HepG2 (cell line): Measurements from ENCODE around the gene FIS1. TPM values are rescaled to one million over a fixed set of nuclear protein-coding genes. Genes with fewer than 3 reads are reported as not detected.
A peak's percentile ranks its signal among the peaks of the same experiment; 100 is the strongest.

Experiments
- ATAC-seq: fragments of 200-7000 bp; cut with Tn5 transposase; 3 replicates; pipeline ENCODE4 v1.9.1; 2020; ENCODE audit warnings: mild to moderate bottlenecking, moderate library complexity
- BruUV-seq: library from RNA; stranded (reverse); fragments of 400-500 nt; replicated peaks from 2 replicates; lab custom pipeline; 2021; lab: Mats Ljungman, UMichigan
- CTCF ChIA-PET: fragments of 300-600 bp; formaldehyde crosslinking; extraction: SDS; loops from one replicate; lab custom pipeline; 2021; ENCODE audit warnings: low total read pairs, inconsistent platforms, low intra/inter-chr PET ratio; lab: Yijun Ruan, JAX
- POLR2A ChIA-PET: fragments of 350-600 bp; sonication (Branson Sonifier 250); formaldehyde crosslinking; loops from one replicate; lab custom pipeline; 2020; ENCODE audit warnings: antibody characterized with exemption, inconsistent platforms; lab: Yijun Ruan, JAX
- DNase-seq: peaks from one replicate; pipeline ENCODE4 v3.0.0-alpha.2; 2015; ENCODE audit warnings: low spot score
- FAIRE-seq: peaks from 3 replicates; lab custom pipeline; 2011; peaks lifted over from hg19 to GRCh38; lab: Jason Lieb, UNC
- H2AFZ ChIP-seq: one replicate; pipeline ENCODE4 v1.6.1; 2011; ENCODE audit warnings: low read length, inconsistent platforms
- H3K27ac ChIP-seq: fragments of 300-600 bp; 3 replicates; pipeline ENCODE4 v1.8.0; 2011; ENCODE audit warnings: mixed run types, mild to moderate bottlenecking, mixed read lengths, low read length, inconsistent platforms; ENCODE audit not compliant: insufficient read depth; ENCODE audit errors: extremely low read length
- H3K27me3 ChIP-seq, 2 experiments: fragments of 200-600 bp in 1 of 2; 2 replicates in 1 of 2; 3 replicates in 1 of 2; pipeline versions ENCODE4 v1.6.0 to v1.8.0; 2011; ENCODE audit warnings: low read length in 2 of 2, mild to moderate bottlenecking in 2 of 2, moderate library complexity in 2 of 2, inconsistent platforms in 1 of 2; ENCODE audit not compliant: insufficient read depth in 2 of 2, control insufficient read depth in 1 of 2
- H3K36me3 ChIP-seq, 2 experiments: fragments of 200-600 bp in 1 of 2; replicated peaks in 1 of 2; 2 replicates in 1 of 2; 3 replicates in 1 of 2; pipeline versions ENCODE4 v1.5.1 to v1.8.0; 2011; ENCODE audit warnings: low read length in 2 of 2, inconsistent platforms in 1 of 2; ENCODE audit not compliant: insufficient read depth in 2 of 2, control insufficient read depth in 1 of 2
- H3K4me1 ChIP-seq: 2 replicates; pipeline ENCODE4 v1.5.1; 2012; ENCODE audit warnings: low read length, inconsistent platforms; ENCODE audit not compliant: insufficient read depth
- H3K4me2 ChIP-seq: 2 replicates; pipeline ENCODE4 v1.6.0; 2011; ENCODE audit warnings: low read depth, low read length, inconsistent platforms
- H3K4me3 ChIP-seq, 3 experiments: fragments of 200-600 bp in 1 of 3; sonication (generic), shearing (Covaris generic) in 1 of 3; replicated peaks in 1 of 3; 2 replicates each; pipeline ENCODE4 v1.5.1; 2011 to 2016; ENCODE audit warnings: low read length in 3 of 3, inconsistent platforms in 2 of 3, low read depth in 2 of 3, mild to moderate bottlenecking in 2 of 3, control low read depth in 1 of 3, mixed read lengths in 1 of 3; ENCODE audit not compliant: insufficient read depth in 1 of 3
- H3K79me2 ChIP-seq: one replicate; pipeline ENCODE4 v1.6.1; 2011; ENCODE audit warnings: low read length, inconsistent platforms; ENCODE audit not compliant: insufficient read depth
- H3K9ac ChIP-seq: 2 replicates; pipeline ENCODE4 v1.6.0; 2011; ENCODE audit warnings: mild to moderate bottlenecking, low read depth, low read length, inconsistent platforms; ENCODE audit not compliant: insufficient read depth
- H3K9me3 ChIP-seq: 2 replicates; pipeline ENCODE4 v1.5.1; 2012; ENCODE audit warnings: mild to moderate bottlenecking, low read length
- H4K20me1 ChIP-seq: 2 replicates; pipeline ENCODE4 v1.6.0; 2011; ENCODE audit warnings: inconsistent platforms, mild to moderate bottlenecking, low read length, moderate library complexity; ENCODE audit not compliant: insufficient read depth
- AGO2 ChIP-seq: fragments of 200-400 bp; formaldehyde crosslinking; optimal IDR thresholded peaks from 2 replicates; pipeline ENCODE3; 2017; ENCODE audit warnings: mild to moderate bottlenecking, low read depth, low read length, moderate library complexity
- CHD2 ChIP-seq: IDR thresholded peaks from 2 replicates; pipeline ENCODE4 v1.6.1; 2011; ENCODE audit warnings: low read depth, low read length, improper control_type of control experiment
- MZF1 ChIP-seq: sonication (generic); formaldehyde crosslinking; IDR thresholded peaks from 2 replicates; pipeline ENCODE4 v1.8.1; 2023; ENCODE audit warnings: mild to moderate bottlenecking, missing genetic modification reagents, borderline replicate concordance
- RFX5 ChIP-seq: IDR thresholded peaks from 2 replicates; pipeline ENCODE4 v1.6.1; 2011; ENCODE audit warnings: low read depth, low read length, improper control_type of control experiment
- WGBS: methylation state at CpG from one replicate; pipeline ENCODE4 v1.1.6; 2017; ENCODE audit warnings: low lambda C conversion rate; 5-methylcytosine and 5-hydroxymethylcytosine counted together
- in situ Hi-C: cut with HindIII; loops from 2 replicates; pipeline ENCODE4 v1.10.0; 2017; ENCODE audit warnings: low pct_unique_long_range_greater_than_20kb; ENCODE audit not compliant: extremely low pct_ligation_motif_present
- intact Hi-C: fragments of 100-400 bp; cut with micrococcal nuclease; formaldehyde crosslinking; loops from one replicate; pipeline ENCODE4 v1.10.0; 2022; ENCODE audit not compliant: unreplicated experiment
- polyA plus RNA-seq, 8 experiments: library from polyadenylated mRNA; depleted of rRNA in 3 of 8; stranded (reverse) in 7 of 8; unstranded in 1 of 8; fragments of >200 nt; fragmentation: Illumina TruSeq in 4 of 8; extraction: Trizol in 4 of 8; gene quantifications; 2 replicates each; pipeline versions ENCODE4 v1.2.1 to v1.2.3, GENCODE V29; 2011 to 2016; ENCODE audit warnings: low read depth in 4 of 8, missing spikeins in 1 of 8, mixed read lengths in 1 of 8; ENCODE audit not compliant: insufficient read depth in 1 of 8
- total RNA-seq, 5 experiments: library from RNA; depleted of rRNA; stranded (reverse); fragments of >200 nt; fragmentation: Illumina TruSeq; extraction: Trizol; gene quantifications; 2 replicates each; pipeline ENCODE4 v1.2.3, GENCODE V29; 2016; ENCODE audit warnings: low read depth in 1 of 5
- TF ChIP-seq, protein P1 (sequence below): IDR thresholded peaks from 2 replicates; pipeline ENCODE4 v1.6.1; 2012; ENCODE audit warnings: inconsistent platforms
- TF ChIP-seq, protein P2 (sequence below): sonication (generic); formaldehyde crosslinking; IDR thresholded peaks from 2 replicates; pipeline ENCODE4 v1.5.0; 2020; ENCODE audit warnings: missing genetic modification reagents

FIS1 gene
- total and polyA plus RNA-seq, 2 of the 13 experiments (the other 11 are each of a cell fraction or from before 2014, with no cell fraction given): 97.5 to 101 TPM

DNA sequence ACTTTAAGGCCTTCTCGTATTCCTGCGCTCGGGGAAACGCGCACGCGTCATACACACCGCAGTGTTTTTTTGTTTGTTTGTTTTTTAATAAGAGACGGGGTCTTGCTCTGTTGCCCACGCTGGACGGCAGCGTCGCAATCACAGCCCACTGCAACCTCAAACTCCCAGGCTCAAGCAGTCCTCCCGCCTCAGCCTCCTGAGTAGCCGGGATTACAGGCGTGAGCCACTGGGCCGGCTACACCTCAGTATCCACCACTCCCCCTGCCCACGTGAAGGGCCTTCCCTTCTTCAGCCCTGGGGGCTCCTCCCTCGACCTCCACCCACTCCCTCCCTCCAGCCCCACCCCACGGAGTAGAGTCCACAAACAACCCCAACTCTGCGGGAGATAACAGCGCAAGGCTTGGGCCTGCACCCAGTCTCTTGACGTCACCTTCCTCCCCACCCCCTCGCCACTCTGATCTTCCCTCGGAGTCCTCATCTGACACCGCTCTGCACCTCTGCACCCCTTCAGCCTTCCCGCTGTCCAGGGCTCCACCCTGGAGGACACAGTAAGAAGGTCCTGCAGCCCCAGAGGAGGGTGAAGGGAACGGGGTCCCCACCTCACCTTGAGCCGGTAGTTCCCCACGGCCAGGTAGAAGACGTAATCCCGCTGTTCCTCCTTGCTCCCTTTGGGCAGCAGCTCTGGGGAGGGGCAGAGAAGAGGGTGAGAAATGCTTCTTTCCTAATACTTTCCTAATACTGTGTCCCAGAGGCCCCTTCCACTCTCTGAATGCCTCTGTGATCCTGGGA, 4.5 kb downstream of the FIS1 start:
- Histone ChIP-seq H3K9me3 (no peaks in the 10 kb centered on the region), H3K4me3 (no peak overlapping the region), H3K36me3 (peaks cover 8 to 20% of the 10 kb centered on the region in 2 experiments; a peak in 4 of 5 replicates), H4K20me1 (no peaks in the 10 kb centered on the region), H3K27ac (no peak overlapping the region), H2AFZ (no peak overlapping the region), H3K4me1 (peaks cover 57% of the 10 kb centered on the region), H3K27me3 (no peaks in the 10 kb centered on the region), H3K4me2 (no peak overlapping the region), H3K9ac (no peak overlapping the region), H3K79me2 (peaks cover 16% of the 10 kb centered on the region)
- intact Hi-C loops (no loop called here), in situ Hi-C loops (no loop called here)
- DNase-seq: no peak
- no TSS peak for BruUV-seq
- ATAC-seq: no peak
- CTCF ChIA-PET: no interaction called here
- TF ChIP-seq, protein P1, sequence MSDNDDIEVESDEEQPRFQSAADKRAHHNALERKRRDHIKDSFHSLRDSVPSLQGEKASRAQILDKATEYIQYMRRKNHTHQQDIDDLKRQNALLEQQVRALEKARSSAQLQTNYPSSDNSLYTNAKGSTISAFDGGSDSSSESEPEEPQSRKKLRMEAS: no peak
- no peak for TF ChIP-seq CHD2
- TF ChIP-seq MZF1 (CRISPR knock-in tag): no peak
- TF ChIP-seq RFX5: no peak
- 95% methylated on average over 29 of the region's 32 CpGs for WGBS
- no peak for FAIRE-seq
- POLR2A ChIA-PET: no interaction called here

DNA sequence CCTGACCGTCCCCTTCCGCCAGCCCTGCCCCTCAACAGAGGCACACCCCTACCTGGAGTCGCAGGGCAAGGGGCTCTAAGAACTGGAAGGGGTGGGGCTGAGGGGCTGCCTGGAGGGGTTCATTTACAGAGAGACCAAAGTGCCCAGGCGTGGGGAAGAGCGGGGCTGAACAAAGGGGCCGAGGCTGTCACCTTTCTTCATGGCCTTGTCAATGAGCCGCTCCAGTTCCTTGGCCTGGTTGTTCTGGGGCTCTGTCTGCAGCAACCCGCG, 5.0 kb downstream of the FIS1 start:
- Histone ChIP-seq H3K4me3 (no peak overlapping the region), H4K20me1 (no peaks in the 10 kb centered on the region), H3K27ac (no peak overlapping the region), H3K4me1 (peaks cover 59% of the 10 kb centered on the region), H3K9ac (no peak overlapping the region), H3K36me3 (peaks cover 8 to 20% of the 10 kb centered on the region in 2 experiments; a peak in 4 of 5 replicates), H3K79me2 (peaks cover 16% of the 10 kb centered on the region), H3K4me2 (no peak overlapping the region), H3K9me3 (no peaks in the 10 kb centered on the region), H3K27me3 (no peaks in the 10 kb centered on the region), H2AFZ (no peak overlapping the region)
- intact Hi-C loops (no loop called here), in situ Hi-C loops (no loop called here)
- 97% methylated on average over 6 of the region's 9 CpGs for WGBS
- no TSS peak for BruUV-seq
- peak; percentile 2 for TF ChIP-seq AGO2
- TF ChIP-seq, protein P2, sequence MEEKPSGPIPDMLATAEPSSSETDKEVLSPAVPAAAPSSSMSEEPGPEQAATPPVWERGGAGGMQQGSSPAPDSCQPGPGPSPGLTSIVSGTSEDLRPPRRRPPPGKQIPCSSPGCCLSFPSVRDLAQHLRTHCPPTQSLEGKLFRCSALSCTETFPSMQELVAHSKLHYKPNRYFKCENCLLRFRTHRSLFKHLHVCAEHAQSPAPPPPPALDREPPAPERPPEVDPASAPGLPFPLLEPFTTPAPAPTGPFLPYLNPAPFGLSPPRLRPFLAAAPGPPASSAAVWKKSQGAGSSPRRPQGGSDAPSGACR (CRISPR knock-in tag): no peak
- DNase-seq: no peak
- no peak for FAIRE-seq
- ChIA-PET POLR2A (no interaction called here), CTCF (no interaction called here)
- no peak for ATAC-seq
